Activated CD4-positive, alpha-beta T cell treated with anti-CD3 and anti-CD28 coated beads, Interleukin-2, amount 50 U/mL, for 16 hours (primary cell): ENCODE data around the gene NFXL1.
A peak's percentile ranks its signal among the peaks of the same experiment; 100 is the strongest.

Experiments
- DNase-seq: peaks from one replicate; pipeline ENCODE4 v3.0.0-alpha.2; 2020

The NFXL1 gene

DNA sequence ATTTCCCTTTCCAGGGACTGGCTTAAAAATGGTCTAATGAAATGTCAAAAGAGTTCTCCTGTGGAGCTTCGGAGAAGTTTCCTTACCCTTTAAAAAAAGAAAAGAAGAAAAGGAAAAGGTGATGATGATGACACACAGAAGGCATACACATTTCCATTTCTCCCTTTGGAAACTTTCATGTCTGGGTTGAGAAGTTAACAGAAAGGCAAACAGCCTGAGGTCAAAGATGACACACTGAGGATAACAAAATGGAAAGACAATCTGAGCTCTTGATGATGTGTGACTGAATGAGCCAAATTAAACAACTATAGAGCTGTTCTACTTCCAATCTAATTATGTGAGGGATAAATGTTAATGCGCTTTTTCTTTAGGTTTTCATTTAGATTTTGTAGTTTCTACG is 32.2 kb downstream of the NFXL1 start:
- no peak for DNase-seq

DNA sequence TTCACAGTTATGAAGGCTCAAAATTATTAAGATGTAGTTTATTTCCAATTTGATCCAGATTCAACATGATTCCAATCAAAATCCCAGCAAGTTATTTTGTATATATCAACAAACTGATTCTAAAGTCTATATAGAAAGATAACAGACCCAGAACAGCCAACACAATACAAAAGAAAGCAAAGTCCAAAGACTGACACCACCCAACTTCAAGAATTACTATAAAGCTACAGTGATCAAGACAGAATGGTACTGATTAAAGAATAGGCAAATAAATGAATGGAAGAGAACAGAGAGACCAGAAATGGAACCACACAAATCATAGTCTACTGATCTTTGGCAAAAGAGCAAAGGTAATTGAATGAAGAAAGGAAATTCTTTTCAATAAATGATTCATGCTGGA is 34.9 kb downstream of the NFXL1 start:
- DNase-seq, result no peak

DNA sequence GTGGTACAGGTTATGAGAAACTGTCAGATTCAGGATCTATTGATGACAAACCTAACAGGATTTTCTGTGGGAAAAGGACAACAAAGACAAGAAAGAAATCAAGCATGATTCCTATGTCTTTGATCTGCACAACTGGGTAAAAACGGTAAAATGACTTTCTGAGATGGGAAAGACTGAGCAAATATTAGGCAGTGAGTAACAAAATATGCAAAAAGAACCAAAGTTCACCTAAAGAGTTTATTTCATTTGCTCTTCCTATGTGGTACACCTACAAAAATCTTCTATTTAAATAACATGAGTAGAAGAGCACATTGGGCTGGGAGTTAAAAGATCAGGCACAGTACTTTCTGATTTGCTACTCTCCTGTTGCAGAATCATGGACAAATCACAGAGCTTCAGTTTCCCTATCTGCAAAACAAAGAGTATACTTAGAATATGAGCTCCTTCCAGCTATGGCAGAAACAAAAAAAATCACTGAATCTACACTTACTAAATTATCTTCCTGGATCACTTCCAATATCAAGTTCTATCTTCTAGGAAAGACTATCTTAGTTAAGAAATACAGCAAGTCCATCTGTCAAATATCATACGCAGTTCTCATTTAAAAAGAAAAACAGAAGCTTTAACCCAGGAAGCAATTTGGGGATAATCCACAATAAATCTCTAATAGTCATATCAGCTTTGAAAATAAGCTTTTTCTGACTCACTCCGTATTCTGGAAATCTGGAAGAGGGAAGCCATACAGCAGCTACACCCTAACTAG is 37.4 kb downstream of the NFXL1 start:
- no peak for DNase-seq

DNA sequence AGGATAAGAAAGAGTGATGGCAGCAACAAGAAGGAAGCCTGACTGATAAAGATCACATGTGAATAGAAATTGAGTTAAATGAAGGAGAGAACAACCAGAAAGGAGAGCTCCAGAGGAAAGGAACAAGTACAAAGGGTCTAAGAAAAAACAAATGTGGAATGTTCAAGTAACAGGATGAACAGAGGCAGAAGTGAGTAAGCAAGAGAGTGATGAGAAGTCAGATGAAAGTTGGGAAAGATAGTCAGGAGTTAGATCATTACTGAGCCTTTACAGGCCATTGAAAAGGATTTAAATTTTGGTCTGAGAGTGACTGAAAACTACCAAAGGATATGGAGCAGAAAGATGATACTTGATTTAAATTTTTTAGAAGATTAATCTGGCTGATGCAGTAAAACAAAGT is 38.1 kb downstream of the NFXL1 start:
- no peak for DNase-seq

DNA sequence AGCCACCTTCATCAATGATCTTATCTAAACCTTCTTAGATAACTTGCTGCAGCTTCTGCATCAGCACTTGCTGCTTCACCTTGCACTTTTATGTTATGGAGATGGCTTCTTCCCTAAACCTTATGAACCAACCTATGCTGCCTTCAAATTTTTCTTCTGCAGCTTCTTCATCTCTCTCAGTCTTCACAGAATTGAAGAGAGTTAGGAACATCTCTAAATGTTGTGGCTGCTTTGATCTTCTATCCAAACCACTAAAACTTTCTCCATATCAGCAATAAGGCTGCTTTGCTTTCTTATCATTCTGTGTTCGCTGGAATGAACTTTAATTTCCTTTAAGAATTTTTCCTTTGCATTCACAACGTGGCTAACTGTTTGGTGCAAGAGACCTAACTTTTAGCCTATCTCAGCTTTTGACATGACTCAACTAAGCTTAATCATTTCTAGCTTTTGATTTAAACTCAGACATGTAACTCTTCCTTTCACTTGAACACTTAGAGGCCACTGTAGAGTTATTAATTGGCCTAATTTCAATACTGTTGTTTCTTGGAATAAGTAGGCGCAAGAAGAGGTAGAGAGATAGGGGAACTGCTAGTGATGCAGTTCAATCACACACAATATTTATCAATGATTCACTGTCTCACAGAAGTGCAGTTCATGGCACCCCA is 40.4 kb downstream of the NFXL1 start:
- peak; percentile 73 for DNase-seq

DNA sequence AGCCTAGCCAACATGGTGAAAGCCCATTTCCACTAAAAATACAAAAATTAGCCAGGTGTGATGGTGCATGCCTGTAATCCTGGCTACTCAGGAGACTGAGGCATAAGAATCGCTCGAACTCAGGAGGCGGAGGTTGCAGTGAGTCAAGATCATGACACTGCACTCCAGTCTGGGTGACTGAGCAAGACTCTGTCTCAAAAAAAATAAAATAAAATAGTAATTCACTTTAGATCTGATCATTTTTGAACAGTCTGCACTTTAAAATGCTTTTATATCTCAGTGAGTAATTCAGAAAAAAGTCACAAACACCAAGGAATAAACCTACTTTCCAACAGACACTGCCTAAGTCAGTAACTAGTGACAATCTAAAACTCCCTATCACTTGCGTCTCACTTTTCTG is 50.9 kb downstream of the NFXL1 start:
- no peak for DNase-seq

DNA sequence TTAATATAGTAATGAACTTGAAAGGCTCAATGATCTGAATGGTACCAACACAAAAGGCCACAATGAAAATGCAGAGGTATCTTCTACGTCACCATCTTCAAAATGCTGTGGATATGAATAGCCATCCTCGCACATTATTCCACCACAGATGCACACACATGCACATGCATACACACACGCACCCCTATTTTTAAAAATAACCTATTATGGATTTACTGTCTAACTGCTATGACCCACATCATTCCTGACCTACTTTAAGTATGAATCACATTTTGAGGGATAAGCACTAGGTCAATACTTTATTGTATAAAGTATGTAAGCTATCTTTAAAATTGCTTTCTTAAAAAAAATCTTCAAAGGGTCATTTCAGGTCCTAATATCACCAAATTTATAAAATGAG is 52.1 kb downstream of the NFXL1 start:
- DNase-seq, result no peak

DNA sequence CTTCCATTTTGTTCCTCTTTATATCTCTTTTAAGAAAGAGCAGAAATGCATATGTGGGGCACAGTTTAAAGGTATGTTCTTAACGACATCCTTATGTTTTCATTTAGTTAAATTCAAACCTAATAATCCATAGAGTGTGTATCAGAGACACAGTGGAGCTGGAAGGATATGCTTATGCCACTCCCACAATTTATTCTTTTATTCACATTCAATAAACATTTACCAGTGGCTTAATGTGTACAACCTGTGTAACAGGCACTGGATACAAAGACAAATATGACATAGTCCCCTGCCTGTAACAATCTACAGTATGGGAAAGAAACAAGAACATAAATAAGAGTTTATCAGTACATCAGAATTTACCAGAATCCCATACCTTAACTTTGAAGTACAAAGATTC is 54.1 kb downstream of the NFXL1 start:
- DNase-seq, result no peak

DNA sequence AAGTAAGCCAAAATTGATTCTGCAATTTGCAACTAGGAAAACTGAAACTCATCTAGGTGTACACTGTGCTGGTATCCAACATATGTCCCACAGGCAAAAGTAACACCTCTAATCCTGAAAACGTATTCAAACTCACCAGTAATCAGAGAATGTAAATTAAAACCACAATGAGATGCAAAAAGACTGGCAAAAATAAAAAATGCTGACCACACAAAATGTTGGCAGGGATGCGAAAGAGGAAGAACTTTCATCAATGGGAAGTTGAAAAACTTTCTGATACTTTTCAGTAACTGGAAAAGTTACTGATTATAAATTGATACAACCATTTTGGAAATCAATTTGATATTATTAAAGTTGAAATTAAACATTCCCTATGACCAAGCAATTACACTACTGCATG is 56.4 kb downstream of the NFXL1 start:
- no peak for DNase-seq

DNA sequence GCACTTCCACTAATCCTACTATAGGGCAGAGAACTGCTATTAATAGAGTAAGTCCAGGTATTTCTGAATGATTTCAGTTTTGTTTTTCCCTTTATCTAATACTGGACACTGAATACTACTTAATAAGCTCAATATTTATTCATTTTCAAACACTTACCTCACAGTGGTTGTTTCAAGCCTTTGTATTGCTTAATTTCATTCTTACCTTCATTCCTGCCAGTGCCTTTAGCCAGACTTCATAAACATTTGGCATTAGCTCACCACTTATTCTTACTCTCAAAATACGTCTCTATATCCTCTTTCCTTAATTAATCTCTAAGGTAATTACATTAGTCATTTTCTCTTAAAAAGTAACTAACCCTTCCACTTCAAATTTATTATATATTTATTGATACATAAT is 57.7 kb downstream of the NFXL1 start:
- no peak for DNase-seq

DNA sequence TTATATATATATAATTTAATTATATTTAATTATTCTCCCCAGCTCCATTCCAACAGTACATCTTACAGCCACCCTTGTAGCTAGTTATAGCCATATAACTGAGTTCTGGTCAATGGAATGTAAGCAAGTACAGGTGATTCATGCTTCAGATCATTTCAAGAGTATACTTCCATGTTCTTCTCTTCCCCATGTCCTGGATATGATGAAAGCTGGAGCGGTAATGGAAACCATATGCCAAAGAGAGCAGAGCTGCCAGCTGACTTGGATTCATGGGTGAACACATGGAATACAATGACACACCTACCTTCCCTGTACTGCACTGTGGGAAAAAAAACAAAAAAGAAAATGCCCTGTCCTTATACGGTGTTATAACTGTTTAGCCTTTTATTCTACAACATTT is 59.0 kb downstream of the NFXL1 start:
- no peak for DNase-seq

DNA sequence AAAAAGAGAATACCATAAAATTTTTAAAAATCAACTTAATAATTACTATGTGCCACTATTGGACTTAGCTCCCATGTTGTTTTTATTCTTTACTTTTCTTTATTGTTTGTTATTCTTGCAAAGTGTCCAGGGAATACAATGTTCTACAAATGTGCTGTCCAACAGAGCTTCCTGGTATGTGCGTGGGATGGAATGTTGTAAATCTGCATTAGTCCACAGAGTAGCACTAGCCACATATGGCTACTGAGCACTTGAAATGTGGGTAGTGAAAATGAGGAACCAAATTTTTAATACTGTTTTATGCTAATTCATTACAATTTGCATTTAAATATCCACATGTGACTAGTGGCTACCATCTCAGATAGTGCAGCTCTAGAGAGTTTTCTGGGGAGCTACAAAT is 62.2 kb downstream of the NFXL1 start:
- DNase-seq, result no peak

DNA sequence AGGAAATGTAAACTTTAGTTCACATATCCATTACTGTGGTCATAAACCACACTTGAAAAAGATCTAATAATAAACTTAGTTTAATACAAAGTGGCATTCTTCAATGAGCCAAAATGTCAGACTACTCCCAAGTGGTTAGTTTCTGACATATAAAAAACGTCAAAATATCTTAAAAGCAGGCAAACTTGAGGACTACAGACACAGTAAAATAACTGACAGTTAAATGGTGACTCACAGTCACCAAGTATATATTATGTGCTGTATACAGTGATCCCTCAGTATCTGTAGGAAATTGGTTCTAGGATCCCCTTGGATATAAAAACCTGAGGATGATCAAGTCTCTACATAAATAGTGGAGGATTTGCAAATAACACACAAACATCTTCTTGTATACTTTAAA is 64.9 kb downstream of the NFXL1 start:
- no peak for DNase-seq

DNA sequence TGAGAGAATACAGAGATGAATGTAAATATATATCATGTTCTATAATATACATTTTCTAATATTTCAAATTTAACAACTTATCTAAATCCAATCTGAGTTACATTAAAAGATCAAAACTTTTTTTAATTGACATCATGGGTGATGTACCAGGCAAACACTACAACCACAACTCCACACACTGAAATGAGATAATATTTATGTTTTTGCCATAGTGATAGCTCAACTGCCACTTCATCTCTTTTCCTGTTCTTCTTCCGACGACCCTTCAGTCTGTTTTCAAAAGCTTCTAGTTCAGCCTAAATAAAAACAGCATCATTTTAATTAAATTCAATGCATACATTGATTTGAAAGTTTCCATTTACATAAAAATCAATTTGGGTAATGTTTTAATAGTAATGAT is 66.3 kb downstream of the NFXL1 start:
- DNase-seq, result no peak

DNA sequence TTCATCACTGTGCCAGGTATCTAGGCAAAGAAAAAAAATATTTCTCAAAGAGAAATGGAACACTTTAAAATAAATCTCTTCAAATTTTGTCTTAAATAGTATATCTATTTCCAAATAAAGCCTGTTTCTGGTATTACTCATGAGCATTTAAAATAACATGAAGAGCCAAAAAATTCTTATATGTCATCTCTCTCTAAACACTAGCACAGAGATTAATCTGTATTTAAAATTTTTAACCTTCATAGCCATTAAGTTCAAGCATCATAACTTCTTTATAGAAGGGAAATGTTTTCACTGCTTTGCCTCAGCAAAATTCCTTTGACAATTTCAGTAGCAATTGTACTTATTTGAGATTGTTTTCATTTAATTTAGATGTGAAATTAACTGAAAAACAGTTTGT is 71.4 kb downstream of the NFXL1 start:
- no peak for DNase-seq

DNA sequence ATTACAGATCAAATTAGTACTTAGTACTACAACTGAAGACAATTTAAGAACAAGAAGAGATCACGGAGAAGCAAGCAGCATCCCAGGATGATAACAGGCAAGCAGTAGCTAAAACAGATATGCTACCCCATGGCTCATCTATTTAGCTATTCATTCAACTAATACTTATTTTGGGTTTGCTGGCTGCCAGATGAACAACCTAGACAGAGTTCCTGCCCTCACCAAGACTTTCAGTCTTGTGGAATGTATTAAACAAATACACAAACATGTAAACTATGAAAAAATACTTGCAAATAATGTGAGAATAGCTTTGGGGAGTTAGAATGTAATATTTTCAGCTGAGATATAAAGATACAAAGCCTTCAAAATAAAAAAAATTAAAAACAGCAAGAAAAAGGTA is 74.1 kb downstream of the NFXL1 start:
- DNase-seq, result no peak

DNA sequence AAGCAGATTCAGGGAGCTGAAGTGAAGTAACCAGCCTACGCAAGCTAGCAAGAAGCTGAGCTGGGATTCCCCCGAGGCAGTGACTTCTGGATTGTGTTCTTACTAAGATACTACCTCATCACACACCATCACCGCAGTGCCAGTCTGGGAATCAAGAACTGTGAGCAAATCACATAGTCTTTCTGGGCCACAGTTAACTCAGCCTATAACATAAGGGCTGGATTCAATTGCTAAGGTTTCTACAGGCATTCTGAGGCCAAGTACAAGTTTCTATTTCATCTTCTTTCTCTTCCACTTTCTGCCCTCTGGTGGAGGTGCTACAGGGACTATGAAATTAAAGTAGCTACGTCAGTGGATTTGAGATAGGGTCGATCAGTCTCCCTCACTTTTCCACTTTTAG is 75.1 kb downstream of the NFXL1 start:
- DNase-seq, result peak; percentile 80

DNA sequence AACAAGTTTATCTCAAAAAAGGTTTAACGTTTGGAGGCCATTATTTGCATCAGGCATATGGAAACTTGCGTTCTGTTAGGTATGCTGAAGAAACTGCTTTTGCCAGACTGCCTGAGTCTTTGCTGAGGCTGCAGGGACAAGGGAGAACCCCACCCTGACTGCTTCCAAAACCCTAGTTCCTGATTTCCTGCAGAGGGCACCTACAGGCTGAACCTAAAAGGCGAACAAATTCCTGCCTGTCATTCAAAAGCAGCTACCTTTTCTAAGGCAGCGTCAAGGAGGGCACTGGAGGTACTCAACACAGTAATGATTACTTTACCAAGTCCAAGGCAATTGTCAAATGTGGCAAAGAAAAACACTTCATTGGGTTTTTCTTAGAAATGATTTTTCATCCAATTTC is 75.9 kb downstream of the NFXL1 start:
- no peak for DNase-seq

DNA sequence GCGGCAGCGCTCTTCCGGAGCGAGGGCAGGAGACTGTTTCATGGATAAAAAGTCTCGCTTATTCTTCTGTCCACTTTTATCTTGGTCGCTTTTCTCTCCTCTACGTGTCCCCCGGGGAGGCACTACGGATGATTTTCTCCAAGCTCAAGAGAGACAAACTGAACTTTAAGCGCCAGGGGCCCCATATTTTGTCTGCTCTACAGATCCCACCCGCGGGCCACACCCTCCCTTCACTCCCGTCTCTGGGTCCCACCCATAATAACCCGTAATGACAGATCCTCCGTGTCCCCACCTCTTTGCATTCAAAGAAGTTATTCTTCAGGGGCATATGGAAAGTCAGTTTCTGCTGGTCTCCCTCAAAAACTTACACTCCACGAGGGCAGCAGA is 76.5 kb downstream of the NFXL1 start, which contains the start of gene CORIN:
TSS of gene CORIN (minus strand) at position 160 of the 387 bp plus-strand sequence. CDS start at position 42, 118 bp downstream.
- DNase-seq, result no peak

DNA sequence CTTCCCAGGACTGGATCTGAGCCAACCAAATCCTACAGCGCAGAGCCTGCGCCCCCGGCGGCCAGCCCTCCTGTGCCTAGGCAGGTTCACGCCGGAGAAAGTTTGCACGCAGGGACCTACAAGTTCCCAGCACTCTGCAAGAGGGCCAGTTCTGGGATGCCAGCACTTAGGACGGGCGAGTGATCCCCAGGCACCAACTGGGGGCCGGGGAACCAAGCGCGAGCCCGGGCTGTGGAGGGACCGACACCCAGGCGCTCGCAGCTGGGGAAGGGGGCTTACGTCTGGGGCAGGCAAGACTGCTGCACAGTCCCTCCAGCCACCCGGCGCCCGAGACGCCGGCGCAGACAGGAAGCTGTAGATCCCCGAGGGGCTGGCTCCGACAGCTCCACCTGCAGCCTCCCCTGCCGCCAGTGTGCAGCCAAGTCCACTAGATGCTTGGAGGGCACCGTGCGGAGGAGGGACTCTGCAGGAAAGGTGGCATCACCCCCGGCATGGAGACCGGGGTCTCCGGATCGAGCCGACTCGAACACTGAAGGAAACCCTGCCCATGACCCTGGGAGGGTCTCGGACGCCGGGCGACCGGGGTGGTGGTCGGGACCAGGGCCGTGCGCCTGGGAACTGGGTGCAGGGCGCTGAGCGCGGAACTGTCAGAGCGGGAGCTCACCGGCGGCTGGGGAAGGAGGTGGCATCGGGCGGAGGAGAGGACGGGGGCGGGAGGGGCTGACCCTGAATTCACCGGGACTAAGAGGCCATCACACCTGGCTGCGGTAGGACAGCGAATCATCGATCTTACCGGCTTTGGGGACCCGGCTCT is 77.1 kb downstream of the NFXL1 start:
- DNase-seq, result peak; percentile 25

DNA sequence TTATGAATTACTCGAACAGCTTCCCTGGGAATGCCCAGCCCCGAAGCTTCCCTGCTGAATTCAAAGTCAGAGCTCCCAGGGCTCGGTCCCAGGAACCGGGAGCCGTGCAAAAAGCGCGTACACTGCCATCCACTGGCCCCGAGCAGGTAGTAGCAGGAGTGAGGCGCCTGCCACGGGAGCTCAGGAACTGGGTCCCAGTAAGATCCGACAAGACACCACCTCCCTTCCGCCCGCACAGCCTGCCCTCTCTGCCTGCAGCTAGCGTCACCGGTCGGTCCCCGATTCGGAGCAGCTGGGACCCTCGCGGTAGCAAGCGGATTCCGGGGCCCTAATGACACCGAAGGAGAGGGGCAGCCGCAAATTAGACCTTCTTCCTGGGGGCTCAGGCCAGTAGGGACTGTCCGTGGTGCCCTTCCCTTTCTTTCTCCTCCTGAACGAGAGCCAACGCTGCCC is 77.7 kb downstream of the NFXL1 start:
- peak; percentile 66 for DNase-seq

DNA sequence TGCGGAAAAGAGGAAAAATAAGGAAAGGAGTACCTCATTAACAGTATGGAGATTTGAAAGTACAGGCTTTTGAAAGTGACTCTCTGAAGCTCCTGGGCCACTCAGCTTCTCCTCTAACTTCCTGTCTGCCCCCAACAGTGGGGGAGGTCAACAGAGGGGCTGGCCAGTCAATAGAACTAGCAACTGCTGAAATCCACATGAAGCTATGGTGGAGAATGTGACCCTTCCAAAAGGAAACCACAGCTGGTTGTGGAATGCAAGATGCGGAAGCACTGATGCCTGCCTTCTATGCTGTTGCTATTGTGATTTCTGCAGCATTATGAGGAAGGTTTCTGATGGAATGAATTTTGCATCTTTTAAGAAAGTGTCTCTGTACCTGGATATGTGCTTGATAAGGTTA is 78.9 kb downstream of the NFXL1 start:
- DNase-seq, result no peak

DNA sequence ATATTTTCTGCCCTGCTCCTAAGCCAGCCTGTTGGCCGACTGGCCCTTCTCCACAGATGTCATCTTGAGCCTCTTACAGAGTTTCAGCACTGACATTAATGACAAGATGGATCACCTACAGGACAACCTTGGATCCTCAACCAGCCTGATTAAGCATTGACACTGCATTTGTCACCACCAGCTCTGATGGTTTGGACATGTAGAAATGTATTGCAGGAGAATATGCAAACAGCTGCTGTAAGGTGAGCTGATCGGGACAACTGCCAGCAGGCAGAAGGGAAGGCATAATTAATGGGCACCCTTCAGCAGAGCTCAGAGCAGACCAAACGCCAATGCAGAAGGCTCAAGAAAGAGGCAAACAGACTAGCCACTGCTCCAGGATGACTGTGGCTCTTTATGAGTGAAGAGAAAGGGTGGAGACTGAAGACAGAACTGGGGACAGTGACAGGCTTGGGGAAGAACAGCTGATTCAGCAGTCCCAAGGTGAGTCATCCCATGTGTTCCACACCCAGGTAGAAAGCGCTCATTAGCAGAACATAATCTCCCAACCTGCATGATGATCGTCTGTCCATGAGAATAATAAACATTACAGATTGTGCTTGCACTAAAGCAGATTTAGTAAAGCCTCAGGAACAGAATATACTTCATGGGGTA is 83.2 kb downstream of the NFXL1 start:
- no peak for DNase-seq
